Measurements from ENCODE around the gene CLBA1.

GRCh38 chr14:104953097-104953496 lies 32.5 kb upstream of the CLBA1 start:
- no peak for TF ChIP-seq EZH2 (IDR thresholded peaks at IDR 0.05; ENCODE audit: low read depth, unreplicated experiment)
- no peak for TF ChIP-seq ETS1 (IDR thresholded peaks at IDR 0.05)
- TF ChIP-seq REST (IDR thresholded peaks at IDR 0.05; ENCODE audit: unreplicated experiment): no peak
- no peak for TF ChIP-seq EZH2phosphoT487 (IDR thresholded peaks at IDR 0.05; ENCODE audit: unreplicated experiment)
- TF ChIP-seq CTCF (conservative IDR thresholded peaks at IDR 0.05; ENCODE audit: low read depth in 2 of 2): no peak
- TF ChIP-seq POLR2AphosphoS5 (IDR thresholded peaks at IDR 0.05; ENCODE audit: low read depth): no peak
- no peak for TF ChIP-seq STAT1 (IDR thresholded peaks at IDR 0.05; ENCODE audit: unreplicated experiment)

Data from GM23338 (cell line).